HEK293 (cell line): ENCODE data around the gene CAPRIN1.

Experiments used
- CTCF ChIA-PET: fragments of 350-600 bp; formaldehyde crosslinking; extraction: SDS; loops from one replicate; lab custom pipeline; 2021; ENCODE audit warnings: antibody characterized with exemption; lab: Yijun Ruan, JAX
- POLR2A ChIA-PET: fragments of 300-600 bp; formaldehyde crosslinking; extraction: SDS; loops from one replicate; lab custom pipeline; 2020; ENCODE audit warnings: antibody characterized with exemption, inconsistent platforms; lab: Yijun Ruan, JAX
- H3K27ac ChIP-seq: fragments of 200-500 bp; sonication (Bioruptor generic); 2 replicates; pipeline ENCODE4 v1.5.1; 2014; ENCODE audit warnings: low read depth, low read length, control low read depth, inconsistent platforms; ENCODE audit errors: extremely low read depth
- H3K36me3 ChIP-seq, 2 experiments: fragments of 200-500 bp in 1 of 2; sonication (Bioruptor generic) in 1 of 2; 1 replicate in 1 of 2; 2 replicates in 1 of 2; pipeline ENCODE4 v1.5.1; 2014 to 2017; ENCODE audit warnings: inconsistent platforms in 2 of 2, low read length in 2 of 2; ENCODE audit not compliant: control insufficient read depth in 2 of 2, insufficient read depth in 1 of 2
- H3K4me1 ChIP-seq: fragments of 200-500 bp; sonication (Bioruptor generic); 2 replicates; pipeline ENCODE4 v1.5.1; 2014; ENCODE audit warnings: mild to moderate bottlenecking, low read length, inconsistent platforms; ENCODE audit not compliant: control insufficient read depth, insufficient read depth
- H3K4me3 ChIP-seq: 2 replicates; pipeline ENCODE4 v1.5.1; 2011; ENCODE audit warnings: low read depth, mild to moderate bottlenecking, control low read depth, low read length, moderate library complexity
- H3K9me3 ChIP-seq: fragments of 200-500 bp; sonication (Bioruptor generic); 2 replicates; pipeline ENCODE4 v1.5.1; 2014; ENCODE audit warnings: low read depth, low read length, inconsistent platforms; ENCODE audit not compliant: control insufficient read depth, insufficient read depth
- BCL11B ChIP-seq: fragments of 450-650 bp; formaldehyde crosslinking; IDR thresholded peaks from 2 replicates; pipeline ENCODE4 v1.5.1; 2016; ENCODE audit warnings: low read depth, missing biosample characterization, missing genetic modification characterization
- KLF7 ChIP-seq: fragments of 450-650 bp; formaldehyde crosslinking; IDR thresholded peaks from 2 replicates; pipeline ENCODE4 v1.5.1; 2016; ENCODE audit warnings: missing biosample characterization, missing genetic modification characterization, borderline replicate concordance
- PRDM1 ChIP-seq: fragments of 450-650 bp; formaldehyde crosslinking; IDR thresholded peaks from 2 replicates; pipeline ENCODE4; 2016; ENCODE audit warnings: missing biosample characterization, missing genetic modification characterization
- RBAK ChIP-seq: fragments of 450-650 bp; formaldehyde crosslinking; IDR thresholded peaks from 2 replicates; pipeline ENCODE4 v1.5.1; 2016; ENCODE audit warnings: missing biosample characterization, missing genetic modification characterization
- REPIN1 ChIP-seq: fragments of 450-650 bp; formaldehyde crosslinking; IDR thresholded peaks from 2 replicates; pipeline ENCODE4 v1.5.1; 2017; ENCODE audit warnings: missing biosample characterization, missing genetic modification characterization, low read depth
- SCRT1 ChIP-seq: fragments of 450-650 bp; formaldehyde crosslinking; IDR thresholded peaks from 2 replicates; pipeline ENCODE4 v1.5.1; 2016; ENCODE audit warnings: missing biosample characterization, missing genetic modification characterization, borderline replicate concordance
- SCRT2 ChIP-seq: fragments of 450-650 bp; formaldehyde crosslinking; IDR thresholded peaks from 2 replicates; pipeline ENCODE4 v1.5.1; 2016; ENCODE audit warnings: missing biosample characterization, missing genetic modification characterization
- ZBTB17 ChIP-seq: fragments of 450-650 bp; formaldehyde crosslinking; IDR thresholded peaks from 2 replicates; pipeline ENCODE4 v1.5.1; 2016; ENCODE audit warnings: missing biosample characterization, missing genetic modification characterization
- ZEB2 ChIP-seq: fragments of 450-650 bp; formaldehyde crosslinking; IDR thresholded peaks from 2 replicates; pipeline ENCODE4 v1.5.1; 2016; ENCODE audit warnings: missing biosample characterization, missing genetic modification characterization
- ZNF157 ChIP-seq: fragments of 450-650 bp; formaldehyde crosslinking; IDR thresholded peaks from 2 replicates; pipeline ENCODE4 v1.5.1; 2016; ENCODE audit warnings: missing biosample characterization, missing genetic modification characterization
- ZNF202 ChIP-seq: fragments of 450-650 bp; formaldehyde crosslinking; IDR thresholded peaks from 2 replicates; pipeline ENCODE4 v1.5.1; 2016; ENCODE audit warnings: missing biosample characterization, missing genetic modification characterization, borderline replicate concordance
- ZNF211 ChIP-seq: fragments of 450-650 bp; formaldehyde crosslinking; IDR thresholded peaks from 2 replicates; pipeline ENCODE4 v1.5.1; 2016; ENCODE audit warnings: low read depth, missing biosample characterization, missing genetic modification characterization
- ZNF350 ChIP-seq: fragments of 450-650 bp; formaldehyde crosslinking; IDR thresholded peaks from 2 replicates; pipeline ENCODE4 v1.5.0; 2017; ENCODE audit warnings: missing biosample characterization, mild to moderate bottlenecking, missing genetic modification characterization
- ZNF548 ChIP-seq: fragments of 450-650 bp; formaldehyde crosslinking; IDR thresholded peaks from 2 replicates; pipeline ENCODE4 v1.5.1; 2016; ENCODE audit warnings: missing biosample characterization, missing genetic modification characterization
- ZNF623 ChIP-seq: fragments of 450-650 bp; formaldehyde crosslinking; IDR thresholded peaks from 2 replicates; pipeline ENCODE4 v1.5.1; 2016; ENCODE audit warnings: missing biosample characterization, missing genetic modification characterization
- ZNF629 ChIP-seq: fragments of 450-650 bp; formaldehyde crosslinking; IDR thresholded peaks from 2 replicates; pipeline ENCODE4 v1.5.1; 2017; ENCODE audit warnings: missing biosample characterization, missing genetic modification characterization
- ZNF704 ChIP-seq: fragments of 450-650 bp; formaldehyde crosslinking; IDR thresholded peaks from 2 replicates; pipeline ENCODE4 v1.5.1; 2016; ENCODE audit warnings: missing biosample characterization, missing genetic modification characterization
- ZSCAN30 ChIP-seq: fragments of 450-650 bp; IDR thresholded peaks from 2 replicates; pipeline ENCODE4 v1.5.1; 2018; ENCODE audit warnings: missing biosample characterization, mild to moderate bottlenecking, missing genetic modification characterization, moderate library complexity
- TF ChIP-seq, protein P1 (sequence below): fragments of 450-650 bp; formaldehyde crosslinking; IDR thresholded peaks from 2 replicates; pipeline ENCODE4 v1.5.1; 2016; ENCODE audit warnings: missing biosample characterization, missing genetic modification characterization
- TF ChIP-seq, protein P2 (sequence below): fragments of 450-650 bp; IDR thresholded peaks from 2 replicates; pipeline ENCODE4 v1.5.1; 2018; ENCODE audit warnings: missing biosample characterization, missing genetic modification characterization

The CAPRIN1 gene

GRCh38 chr11:34145847-34146381 is 94.4 kb downstream of the CAPRIN1 start:
- Histone ChIP-seq H3K9me3 (no peaks in the 10 kb centered on the region), H3K4me1 (no peaks in the 10 kb centered on the region), H3K36me3 (peaks cover 0 to 99% of the 10 kb centered on the region in 2 experiments), H3K4me3 (no peak overlapping the region), H3K27ac (no peak overlapping the region)
- ChIA-PET CTCF (no interaction called here), POLR2A (no interaction called here)
- TF ChIP-seq ZNF704 (tag by site-specific recombination) (no peak), ZBTB17 (tag by site-specific recombination) (no peak), ZNF350 (tag by site-specific recombination) (no peak), ZNF623 (no peak), KLF7 (tag by site-specific recombination) (no peak)

DNA sequence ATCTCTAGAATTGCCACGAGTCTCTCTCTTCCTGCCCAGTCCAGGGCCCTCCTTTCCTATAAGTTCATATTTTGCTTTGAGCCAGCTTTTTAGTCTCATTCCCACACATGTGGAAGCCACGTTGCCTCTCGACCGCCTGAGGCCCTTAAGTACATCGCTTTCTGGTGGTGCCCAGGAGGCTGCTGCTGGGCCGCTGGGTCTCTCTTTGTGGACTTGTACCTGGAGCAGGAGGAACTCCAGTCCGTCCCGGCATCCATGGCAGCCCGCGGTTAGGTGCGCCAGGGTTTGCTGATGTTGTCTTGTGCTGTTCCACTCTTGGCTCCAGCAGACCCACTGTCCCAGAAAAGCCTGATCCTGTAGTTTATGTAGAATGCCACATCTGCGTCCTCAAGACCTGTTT is 94.9 kb downstream of the CAPRIN1 start:
- POLR2A ChIA-PET: no interaction called here
- no peaks in the 10 kb centered on the region for H3K9me3 ChIP-seq
- TF ChIP-seq ZNF548 (tag by site-specific recombination): no peak
- TF ChIP-seq, all 188 proteins: peak for 0
- H3K4me1 ChIP-seq: no peaks in the 10 kb centered on the region
- CTCF ChIA-PET: no interaction called here
- peaks cover 0 to 99% of the 10 kb centered on the region in 2 experiments for H3K36me3 ChIP-seq
- H3K4me3 ChIP-seq: no peak overlapping the region
- H3K27ac ChIP-seq: no peak overlapping the region

DNA sequence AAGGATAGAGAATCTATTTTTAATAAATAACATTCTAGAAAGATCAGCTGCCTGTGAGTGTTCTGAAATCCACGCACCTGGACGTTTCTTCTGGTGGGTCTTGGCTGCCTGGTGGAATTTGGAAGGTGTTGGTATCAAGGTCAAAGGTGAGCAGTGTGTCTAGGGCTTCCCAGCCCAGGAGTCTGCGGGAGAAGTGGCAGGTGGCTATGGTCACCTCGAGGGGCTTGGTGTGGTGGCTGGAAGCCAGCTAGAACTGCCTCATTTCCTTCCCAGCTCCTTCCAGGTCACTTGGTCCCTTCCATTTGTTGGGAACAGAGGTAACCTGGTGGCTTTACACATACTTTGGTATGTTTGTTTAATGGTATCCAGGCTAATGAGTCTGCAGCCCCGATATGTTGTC is 95.3 kb downstream of the CAPRIN1 start:
- Histone ChIP-seq H3K4me1 (no peaks in the 10 kb centered on the region), H3K36me3 (peaks cover 0 to 98% of the 10 kb centered on the region in 2 experiments), H3K27ac (no peak overlapping the region), H3K9me3 (no peaks in the 10 kb centered on the region), H3K4me3 (no peak overlapping the region)
- ChIA-PET CTCF (no interaction called here), POLR2A (no interaction called here)
- no peak for TF ChIP-seq PRDM1 (tag by site-specific recombination)

- POLR2A ChIA-PET: no interaction called here
- H3K36me3 ChIP-seq: peaks cover 0 to 98% of the 10 kb centered on the region in 2 experiments
Measured at GRCh38 chr11:34147581-34147980, 96.0 kb downstream of the CAPRIN1 start.

More at GRCh38 chr11:34147581-34147980, 96.0 kb downstream of the CAPRIN1 start:
- H3K4me3 ChIP-seq: no peak overlapping the region
- TF ChIP-seq ZNF157 (tag by site-specific recombination): no peak
- TF ChIP-seq ZNF211 (tag by site-specific recombination): no peak
- no peak for TF ChIP-seq ZNF202 (tag by site-specific recombination)
- TF ChIP-seq ZSCAN30 (tag by site-specific recombination): no peak
- TF ChIP-seq SCRT2 (tag by site-specific recombination): no peak
- no peak for TF ChIP-seq REPIN1
- TF ChIP-seq, protein P1, sequence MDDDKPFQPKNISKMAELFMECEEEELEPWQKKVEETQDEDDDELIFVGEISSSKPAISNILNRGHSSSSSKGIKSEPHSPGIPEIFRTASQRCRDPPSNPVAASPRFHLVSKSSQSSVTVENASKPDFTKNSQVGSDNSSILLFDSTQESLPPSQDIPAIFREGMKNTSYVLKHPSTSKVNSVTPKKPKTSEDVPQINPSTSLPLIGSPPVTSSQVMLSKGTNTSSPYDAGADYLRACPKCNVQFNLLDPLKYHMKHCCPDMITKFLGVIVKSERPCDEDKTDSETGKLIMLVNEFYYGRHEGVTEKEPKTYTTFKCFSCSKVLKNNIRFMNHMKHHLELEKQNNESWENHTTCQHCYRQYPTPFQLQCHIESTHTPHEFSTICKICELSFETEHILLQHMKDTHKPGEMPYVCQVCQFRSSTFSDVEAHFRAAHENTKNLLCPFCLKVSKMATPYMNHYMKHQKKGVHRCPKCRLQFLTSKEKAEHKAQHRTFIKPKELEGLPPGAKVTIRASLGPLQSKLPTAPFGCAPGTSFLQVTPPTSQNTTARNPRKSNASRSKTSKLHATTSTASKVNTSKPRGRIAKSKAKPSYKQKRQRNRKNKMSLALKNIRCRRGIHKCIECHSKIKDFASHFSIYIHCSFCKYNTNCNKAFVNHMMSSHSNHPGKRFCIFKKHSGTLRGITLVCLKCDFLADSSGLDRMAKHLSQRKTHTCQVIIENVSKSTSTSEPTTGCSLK (tag by site-specific recombination): no peak
- no peak for TF ChIP-seq SCRT1
- TF ChIP-seq, protein P2, sequence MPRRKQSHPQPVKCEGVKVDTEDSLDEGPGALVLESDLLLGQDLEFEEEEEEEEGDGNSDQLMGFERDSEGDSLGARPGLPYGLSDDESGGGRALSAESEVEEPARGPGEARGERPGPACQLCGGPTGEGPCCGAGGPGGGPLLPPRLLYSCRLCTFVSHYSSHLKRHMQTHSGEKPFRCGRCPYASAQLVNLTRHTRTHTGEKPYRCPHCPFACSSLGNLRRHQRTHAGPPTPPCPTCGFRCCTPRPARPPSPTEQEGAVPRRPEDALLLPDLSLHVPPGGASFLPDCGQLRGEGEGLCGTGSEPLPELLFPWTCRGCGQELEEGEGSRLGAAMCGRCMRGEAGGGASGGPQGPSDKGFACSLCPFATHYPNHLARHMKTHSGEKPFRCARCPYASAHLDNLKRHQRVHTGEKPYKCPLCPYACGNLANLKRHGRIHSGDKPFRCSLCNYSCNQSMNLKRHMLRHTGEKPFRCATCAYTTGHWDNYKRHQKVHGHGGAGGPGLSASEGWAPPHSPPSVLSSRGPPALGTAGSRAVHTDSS: no peak
- TF ChIP-seq ZEB2 (tag by site-specific recombination): no peak
- TF ChIP-seq RBAK: no peak
- TF ChIP-seq ZNF629 (tag by site-specific recombination): no peak
- no peak for TF ChIP-seq BCL11B
- H3K9me3 ChIP-seq: no peaks in the 10 kb centered on the region
- no peaks in the 10 kb centered on the region for H3K4me1 ChIP-seq
- CTCF ChIA-PET: no interaction called here
- no peak overlapping the region for H3K27ac ChIP-seq
